ENCODE results near the gene ATP2A2. TPM values are rescaled to one million over a fixed set of nuclear protein-coding genes. Genes with fewer than 3 reads are reported as not detected.

The ATP2A2 gene
- total and polyA plus RNA-seq, 2 of the 8 experiments (the other 6 are each of a cell fraction or from before 2014, with no cell fraction given), result 86.1 to 271 TPM

GRCh38 chr12:110340706-110341105 is 59.7 kb downstream of the ATP2A2 start:
- H3K4ac ChIP-seq (replicated peaks; ENCODE audit: insufficient read length, low read depth, low read length), result no peak overlapping the region
- no peak overlapping the region for H2BK20ac ChIP-seq (ENCODE audit: low read length)
- H3K56ac ChIP-seq (replicated peaks; ENCODE audit: insufficient read length, low read depth, low read length), result no peak overlapping the region
- H4K5ac ChIP-seq (ENCODE audit: insufficient read length, low read depth, low read length), result no peak overlapping the region
- H3K9ac ChIP-seq (replicated peaks in 1 of 4; ENCODE audit: extremely low read depth in 1 of 4, low read depth in 3 of 4, low read length in 3 of 4), result no peak overlapping the region
- WGBS, 2 experiments (ENCODE audit: extremely low coverage in 1 of 2, insufficient coverage in 1 of 2, insufficient read length in 1 of 2, insufficient replicate concordance in 2 of 2, low coverage in 1 of 2, low lambda C conversion rate in 2 of 2, missing lambda C conversion rate in 1 of 2), result 95% methylated on average over 18 of the region's 18 CpGs; no CpG with 5 or more reads in 1 of the 2 experiments
- H4K8ac ChIP-seq (ENCODE audit: extremely low read depth, insufficient read depth, low read length), result no peak overlapping the region
- H3K79me1 ChIP-seq (ENCODE audit: low read depth, low read length), result peaks cover 6% of the 10 kb centered on the region; the same call in 1 of the 2 replicates
- H3K4me2 ChIP-seq (ENCODE audit: insufficient read depth in 1 of 2, low read depth in 2 of 2, low read length in 2 of 2), result no peak overlapping the region
- H3K18ac ChIP-seq (ENCODE audit: extremely low read depth, low read length), result no peak overlapping the region
- no peak overlapping the region for H2BK5ac ChIP-seq (ENCODE audit: low read depth, low read length)
- peaks cover 10 to 12% of the 10 kb centered on the region in 2 experiments for H4K20me1 ChIP-seq (replicated peaks in 1 of 2; ENCODE audit: control insufficient read depth in 1 of 2, insufficient read depth in 2 of 2, low read length in 2 of 2)
- H3K14ac ChIP-seq (ENCODE audit: insufficient read length), result no peak overlapping the region
- no peak overlapping the region for H3K23ac ChIP-seq (ENCODE audit: insufficient read length)
- H4K91ac ChIP-seq (replicated peaks; ENCODE audit: insufficient read length, low read length), result no peak overlapping the region
- ChIA-PET CTCF (ENCODE audit: partially characterized antibody) (interaction anchor here (0.6 to 1.3 kb wide), 2 partner anchors 9 to 19 kb away, joined by 3 to 4 read pairs; no protein-coding TSS in a partner anchor), POLR2A (ENCODE audit: partially characterized antibody) (interaction anchor here (0.8 to 1.2 kb wide), 3 partner anchors 8 to 83 kb away, joined by 3 to 4 read pairs (median 3); no protein-coding TSS in a partner anchor)
- H3K4me3 ChIP-seq (ENCODE audit: extremely low read depth in 1 of 4, insufficient read depth in 2 of 4, low read depth in 3 of 4, low read length in 4 of 4), result no peak overlapping the region
- H2BK15ac ChIP-seq (ENCODE audit: low read length), result no peak overlapping the region
- H3K4me1 ChIP-seq (replicated peaks in 1 of 4; ENCODE audit: control insufficient read depth in 3 of 4, insufficient read depth in 4 of 4, low read length in 3 of 4), result no peaks in the 10 kb centered on the region; a peak in 1 of 7 replicates
- H3K27ac ChIP-seq (ENCODE audit: low read depth, low read length), result no peak overlapping the region
- FAIRE-seq, result no peak
- H2AK5ac ChIP-seq (ENCODE audit: low read depth, low read length), result no peak overlapping the region
- peaks cover 76 to 100% (median 93%) of the 10 kb centered on the region in 4 experiments for H3K36me3 ChIP-seq (ENCODE audit: control insufficient read depth in 2 of 4, insufficient read depth in 4 of 4, low read length in 3 of 4)
- no peaks in the 10 kb centered on the region for H3K79me2 ChIP-seq (ENCODE audit: control insufficient read depth in 1 of 2, insufficient read depth in 2 of 2, low read length in 2 of 2)
- no peak overlapping the region for H2BK12ac ChIP-seq (ENCODE audit: low read depth, low read length)
- no peak for DNase-seq (ENCODE audit: low read depth in 1 of 2, low spot score in 2 of 2)
- H3K27me3 ChIP-seq (replicated peaks in 1 of 4; ENCODE audit: control insufficient read depth in 3 of 4, extremely low read depth in 1 of 4, insufficient read depth in 3 of 4, low read length in 3 of 4), result no peaks in the 10 kb centered on the region
- no peak overlapping the region for H2BK120ac ChIP-seq (replicated peaks; ENCODE audit: low read depth, low read length)
- no peaks in the 10 kb centered on the region for H3K9me3 ChIP-seq (ENCODE audit: insufficient read depth in 2 of 2, low read depth in 1 of 2, low read length in 1 of 2)
- no peaks in the 10 kb centered on the region for H3K23me2 ChIP-seq (ENCODE audit: low read depth, low read length)
- no peak overlapping the region for H2AFZ ChIP-seq (ENCODE audit: low read length)
- TF ChIP-seq EZH2 (IDR thresholded peaks at IDR 0.05; ENCODE audit: low read depth, low read length, severe bottlenecking) (no peak), MAX (IDR thresholded peaks at IDR 0.05) (no peak), POLR2AphosphoS5 (IDR thresholded peaks at IDR 0.05; ENCODE audit: low read depth, low read length) (no peak), CHD2 (IDR thresholded peaks at IDR 0.05; ENCODE audit: low read length) (no peak), HDAC2 (IDR thresholded peaks at IDR 0.05; ENCODE audit: borderline replicate concordance in 1 of 2, low read depth in 2 of 2, low read length in 2 of 2) (no peak), RXRA (IDR thresholded peaks at IDR 0.05; ENCODE audit: insufficient read depth, low read depth, low read length) (no peak), SIX5 (IDR thresholded peaks at IDR 0.05; ENCODE audit: low read depth, low read length) (no peak), SUZ12 (IDR thresholded peaks at IDR 0.05; ENCODE audit: low read length) (no peak), RBBP5 (IDR thresholded peaks at IDR 0.05; ENCODE audit: borderline replicate concordance, low read depth, low read length) (no peak), TCF12 (IDR thresholded peaks at IDR 0.05; ENCODE audit: low read depth, low read length) (no peak), CBX8 (IDR thresholded peaks at IDR 0.05; ENCODE audit: borderline replicate concordance, low read depth, low read length) (no peak), MAFK (IDR thresholded peaks at IDR 0.05; ENCODE audit: low read depth, low read length) (no peak), SIRT6 (IDR thresholded peaks at IDR 0.05; ENCODE audit: low read length) (no peak), SP4 (IDR thresholded peaks at IDR 0.05; ENCODE audit: low read length) (no peak)
